ENCODE results near the gene ATP1A1.

Gene ATP1A1

GRCh38 chr1:116380499-116381242 lies 7.6 kb downstream of the ATP1A1 start:
- no peak for DNase-seq (ENCODE audit: insufficient read length, low spot score)
- TF ChIP-seq SPI1 (IDR thresholded peaks at IDR 0.05; ENCODE audit: low read depth, low read length) (peak; percentile 50), PAX5 (IDR thresholded peaks at IDR 0.05; ENCODE audit: insufficient read depth, low read length, severe bottlenecking) (no peak)
- no peak for FAIRE-seq

GRCh38 chr1:116382321-116382720 lies 9.3 kb downstream of the ATP1A1 start:
- TF ChIP-seq PAX5 (IDR thresholded peaks at IDR 0.05; ENCODE audit: insufficient read depth, low read length, severe bottlenecking) (no peak), POLR2A (IDR thresholded peaks at IDR 0.05; ENCODE audit: low read depth, low read length) (no peak)
- DNase-seq (ENCODE audit: insufficient read length, low spot score) (no peak), FAIRE-seq (no peak)

GRCh38 chr1:116382857-116383483 lies 9.9 kb downstream of the ATP1A1 start:
- no peak for FAIRE-seq
- TF ChIP-seq POLR2A (IDR thresholded peaks at IDR 0.05; ENCODE audit: low read depth, low read length) (no peak), POU2F2 (IDR thresholded peaks at IDR 0.05; ENCODE audit: low read depth, low read length) (no peak), SPI1 (IDR thresholded peaks at IDR 0.05; ENCODE audit: low read depth, low read length) (no peak), POLR2AphosphoS5 (IDR thresholded peaks at IDR 0.05; ENCODE audit: low read depth, low read length) (no peak), PAX5 (IDR thresholded peaks at IDR 0.05; ENCODE audit: insufficient read depth, low read length, severe bottlenecking) (no peak), TAF1 (IDR thresholded peaks at IDR 0.05; ENCODE audit: low read depth, low read length) (no peak)
- no peak for DNase-seq (ENCODE audit: insufficient read length, low spot score)

- TF ChIP-seq TAF1 (IDR thresholded peaks at IDR 0.05; ENCODE audit: low read depth, low read length) (no peak), SPI1 (IDR thresholded peaks at IDR 0.05; ENCODE audit: low read depth, low read length) (no peak), PAX5 (IDR thresholded peaks at IDR 0.05; ENCODE audit: insufficient read depth, low read length, severe bottlenecking) (no peak), POU2F2 (IDR thresholded peaks at IDR 0.05; ENCODE audit: low read depth, low read length) (no peak), POLR2AphosphoS5 (IDR thresholded peaks at IDR 0.05; ENCODE audit: low read depth, low read length) (no peak), POLR2A (IDR thresholded peaks at IDR 0.05; ENCODE audit: low read depth, low read length) (no peak)
- DNase-seq (ENCODE audit: insufficient read length, low spot score) (no peak), FAIRE-seq (no peak)
Observed at GRCh38 chr1:116386042-116386441, 13.0 kb downstream of the ATP1A1 start.

- DNase-seq (ENCODE audit: insufficient read length, low spot score) (no peak), FAIRE-seq (no peak)
- no peak for TF ChIP-seq POU2F2 (IDR thresholded peaks at IDR 0.05; ENCODE audit: low read depth, low read length)
- no peak for TF ChIP-seq POLR2A (IDR thresholded peaks at IDR 0.05; ENCODE audit: low read depth, low read length)
- no peak for TF ChIP-seq PAX5 (IDR thresholded peaks at IDR 0.05; ENCODE audit: insufficient read depth, low read length, severe bottlenecking)
Observed at GRCh38 chr1:116387551-116387950, 14.5 kb downstream of the ATP1A1 start.

- DNase-seq (ENCODE audit: insufficient read length, low spot score) (no peak), FAIRE-seq (no peak)
- no peak for TF ChIP-seq POLR2AphosphoS5 (IDR thresholded peaks at IDR 0.05; ENCODE audit: low read depth, low read length)
- TF ChIP-seq TAF1 (IDR thresholded peaks at IDR 0.05; ENCODE audit: low read depth, low read length) = no peak
- no peak for TF ChIP-seq POU2F2 (IDR thresholded peaks at IDR 0.05; ENCODE audit: low read depth, low read length)
- TF ChIP-seq POLR2A (IDR thresholded peaks at IDR 0.05; ENCODE audit: low read depth, low read length) = no peak
- TF ChIP-seq PAX5 (IDR thresholded peaks at IDR 0.05; ENCODE audit: insufficient read depth, low read length, severe bottlenecking) = no peak
- TF ChIP-seq SPI1 (IDR thresholded peaks at IDR 0.05; ENCODE audit: low read depth, low read length) = no peak
Observed at GRCh38 chr1:116388122-116388521, 15.1 kb downstream of the ATP1A1 start.

- no peak for FAIRE-seq
- TF ChIP-seq SPI1 (IDR thresholded peaks at IDR 0.05; ENCODE audit: low read depth, low read length) (no peak), POLR2AphosphoS5 (IDR thresholded peaks at IDR 0.05; ENCODE audit: low read depth, low read length) (no peak), PAX5 (IDR thresholded peaks at IDR 0.05; ENCODE audit: insufficient read depth, low read length, severe bottlenecking) (no peak), TAF1 (IDR thresholded peaks at IDR 0.05; ENCODE audit: low read depth, low read length) (no peak), POLR2A (IDR thresholded peaks at IDR 0.05; ENCODE audit: low read depth, low read length) (no peak), POU2F2 (IDR thresholded peaks at IDR 0.05; ENCODE audit: low read depth, low read length) (no peak)
- no peak for DNase-seq (ENCODE audit: insufficient read length, low spot score)
Observed at GRCh38 chr1:116389013-116389412, 16.0 kb downstream of the ATP1A1 start.

GRCh38 chr1:116389686-116390085 lies 16.6 kb downstream of the ATP1A1 start:
- DNase-seq (ENCODE audit: insufficient read length, low spot score) (no peak), FAIRE-seq (no peak)
- no peak for TF ChIP-seq POLR2AphosphoS5 (IDR thresholded peaks at IDR 0.05; ENCODE audit: low read depth, low read length)
- no peak for TF ChIP-seq POU2F2 (IDR thresholded peaks at IDR 0.05; ENCODE audit: low read depth, low read length)
- no peak for TF ChIP-seq TAF1 (IDR thresholded peaks at IDR 0.05; ENCODE audit: low read depth, low read length)
- TF ChIP-seq SPI1 (IDR thresholded peaks at IDR 0.05; ENCODE audit: low read depth, low read length) = no peak
- TF ChIP-seq POLR2A (IDR thresholded peaks at IDR 0.05; ENCODE audit: low read depth, low read length) = no peak
- TF ChIP-seq PAX5 (IDR thresholded peaks at IDR 0.05; ENCODE audit: insufficient read depth, low read length, severe bottlenecking) = no peak

- TF ChIP-seq PAX5 (IDR thresholded peaks at IDR 0.05; ENCODE audit: insufficient read depth, low read length, severe bottlenecking) (no peak), SPI1 (IDR thresholded peaks at IDR 0.05; ENCODE audit: low read depth, low read length) (no peak), POU2F2 (IDR thresholded peaks at IDR 0.05; ENCODE audit: low read depth, low read length) (no peak), POLR2AphosphoS5 (IDR thresholded peaks at IDR 0.05; ENCODE audit: low read depth, low read length) (no peak), POLR2A (IDR thresholded peaks at IDR 0.05; ENCODE audit: low read depth, low read length) (no peak), TAF1 (IDR thresholded peaks at IDR 0.05; ENCODE audit: low read depth, low read length) (no peak)
- FAIRE-seq = no peak
- no peak for DNase-seq (ENCODE audit: insufficient read length, low spot score)
Observed at GRCh38 chr1:116390195-116390594, 17.2 kb downstream of the ATP1A1 start.

GRCh38 chr1:116391185-116391584 lies 18.1 kb downstream of the ATP1A1 start:
- TF ChIP-seq POLR2A (IDR thresholded peaks at IDR 0.05; ENCODE audit: low read depth, low read length) (no peak), SPI1 (IDR thresholded peaks at IDR 0.05; ENCODE audit: low read depth, low read length) (no peak), POU2F2 (IDR thresholded peaks at IDR 0.05; ENCODE audit: low read depth, low read length) (no peak), PAX5 (IDR thresholded peaks at IDR 0.05; ENCODE audit: insufficient read depth, low read length, severe bottlenecking) (no peak), POLR2AphosphoS5 (IDR thresholded peaks at IDR 0.05; ENCODE audit: low read depth, low read length) (no peak), TAF1 (IDR thresholded peaks at IDR 0.05; ENCODE audit: low read depth, low read length) (no peak)
- no peak for FAIRE-seq
- DNase-seq (ENCODE audit: insufficient read length, low spot score) = no peak
